ENCODE results near the gene ANG. TPM values are rescaled to one million over a fixed set of nuclear protein-coding genes. Genes with fewer than 3 reads are reported as not detected.

ANG gene
- total RNA-seq, 1 experiment from 2014 or later, result 3.2 TPM

- Histone ChIP-seq H3K79me2 (ENCODE audit: insufficient read depth, low read length) (no peaks in the 10 kb centered on the region), H3K18ac (ENCODE audit: insufficient read length, low read depth, low read length) (no peak overlapping the region), H4K91ac (ENCODE audit: insufficient read length, low read depth, low read length) (no peak overlapping the region), H3K23ac (ENCODE audit: insufficient read length, low read depth, low read length) (no peak overlapping the region), H3K23me2 (ENCODE audit: insufficient read length, low read depth, low read length, poor library complexity, severe bottlenecking) (peaks cover 23% of the 10 kb centered on the region), H2AK5ac (ENCODE audit: insufficient read length, low read length) (no peak overlapping the region), H3K4ac (ENCODE audit: low read depth, low read length) (no peak overlapping the region), H2BK20ac (ENCODE audit: low read depth, low read length, poor library complexity, severe bottlenecking) (no peak overlapping the region), H2BK12ac (ENCODE audit: insufficient read length, low read depth, low read length) (no peak overlapping the region), H3K4me2 (ENCODE audit: insufficient read depth, insufficient read length, low read length) (peak overlapping the region; percentile 97), H4K5ac (ENCODE audit: insufficient read length, low read depth, low read length) (no peak overlapping the region), H2BK120ac (ENCODE audit: low read depth, low read length, poor library complexity, severe bottlenecking) (no peak overlapping the region), H3K27ac (ENCODE audit: insufficient read length, low read depth, low read length) (no peak overlapping the region), H2BK5ac (ENCODE audit: insufficient read length, low read length) (no peak overlapping the region), H2BK15ac (ENCODE audit: low read depth, low read length) (no peak overlapping the region), H4K8ac (replicated peaks; ENCODE audit: insufficient read length, low read depth, low read length) (no peak overlapping the region), H3K9ac (ENCODE audit: extremely low read depth, insufficient read length, low read length) (peak overlapping the region; percentile 51), H3K27me3 (ENCODE audit: insufficient read depth, low read length) (no peaks in the 10 kb centered on the region), H4K20me1 (ENCODE audit: control insufficient read depth, insufficient read depth, insufficient read length) (no peaks in the 10 kb centered on the region), H3K9me3 (ENCODE audit: control insufficient read depth, low read depth, low read length) (no peaks in the 10 kb centered on the region), H3K79me1 (ENCODE audit: insufficient read depth, low read depth, low read length, poor library complexity, severe bottlenecking) (no peaks in the 10 kb centered on the region), H3K4me1 (ENCODE audit: insufficient read depth, low read length) (no peaks in the 10 kb centered on the region), H3K14ac (ENCODE audit: insufficient read depth, low read length) (no peak overlapping the region; the same call in 1 of the 2 replicates), H3T11ph (ENCODE audit: low read length) (no peak overlapping the region), H3K56ac (ENCODE audit: insufficient read length, low read depth, low read length) (no peak overlapping the region), H2AFZ (ENCODE audit: low read length) (peak overlapping the region; percentile 57)
- WGBS (ENCODE audit: extremely low coverage, insufficient read length, low lambda C conversion rate), result no CpG with 5 or more reads among the region's 38 CpGs
- H3K4me1 Mint-ChIP-seq, result peaks cover 16% of the 10 kb centered on the region in 2 experiments
- peak; percentile 87 for DNase-seq
- no peaks in the 10 kb centered on the region for H3K36me3 Mint-ChIP-seq (ENCODE audit: insufficient read depth in 1 of 3, low read depth in 3 of 3)
- H3K27me3 Mint-ChIP-seq (ENCODE audit: low read depth), result peaks cover 3% of the 10 kb centered on the region
- H3K9me3 Mint-ChIP-seq, result no peaks in the 10 kb centered on the region
- TF ChIP-seq CTCF (conservative IDR thresholded peaks at IDR 0.05), result no peak
- H3K27ac Mint-ChIP-seq, result no peak overlapping the region
- H3K4me3 Mint-ChIP-seq, result no peak overlapping the region
These were observed 5.3 kb upstream of the ANG start for GRCh38 chr14:20683125-20683890.

All from H9 (cell line).